Right lung (tissue), 5 donors: ENCODE measurements around the gene FSD2. TPM values are rescaled to one million over a fixed set of nuclear protein-coding genes. Genes with fewer than 3 reads are reported as not detected.
"Not testable (repeated sequence)": the region's sequence is repeated elsewhere in the genome, so short reads cannot be mapped to it uniquely, and the experiment has no call there.

Source experiments
- DNase-seq, 2 donors: peaks; one replicate each; pipeline ENCODE4 v3.0.0-alpha.2; 2013
- polyA plus RNA-seq, 5 donors: library from polyadenylated mRNA; unstranded; fragments of 120-200 nt; gene quantifications; one replicate each; pipeline versions ENCODE4 v1.2.1 to v1.2.3, GENCODE V29; 2013; ENCODE audit warnings: inconsistent platforms in 1 of 5, low replicate concordance in 1 of 5; ENCODE audit not compliant: insufficient read length in 5 of 5, insufficient read depth in 1 of 5

FSD2 gene
- polyA plus RNA-seq, 5 donors = 0.24 to 1.9 (median 0.31) TPM

DNA sequence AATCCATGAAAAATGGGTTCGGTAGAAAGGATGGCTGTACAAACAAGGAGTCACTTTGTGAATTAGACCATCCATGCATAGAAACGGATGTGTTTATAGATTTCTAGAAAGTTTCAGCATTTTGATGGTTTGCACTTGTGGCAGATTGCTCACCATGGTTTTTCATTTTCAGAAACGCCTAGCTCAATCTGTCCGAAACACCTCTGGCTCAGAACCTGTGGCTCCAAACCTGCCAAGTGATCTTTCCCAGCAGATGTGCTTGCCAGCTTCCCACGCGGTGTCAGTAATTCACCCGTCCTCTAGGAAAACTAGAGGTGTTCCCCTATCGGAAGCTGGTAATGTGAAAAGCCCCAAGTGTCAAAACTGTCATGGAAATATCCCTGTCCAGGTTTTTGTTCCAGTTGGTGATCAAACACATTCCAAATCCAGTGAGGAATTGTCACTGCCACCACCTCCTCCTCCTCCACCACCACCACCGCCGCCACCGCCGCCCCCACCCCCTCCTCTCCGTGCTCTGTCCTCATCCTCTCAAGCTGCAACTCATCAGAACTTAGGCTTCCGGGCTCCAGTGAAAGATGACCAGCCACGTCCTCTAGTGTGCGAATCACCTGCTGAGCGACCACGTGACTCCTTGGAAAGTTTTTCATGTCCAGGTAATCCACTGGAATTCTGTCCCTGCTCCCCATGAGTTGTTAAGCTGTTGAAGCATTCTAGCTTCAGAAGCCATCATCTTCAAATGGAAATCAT is 24.7 kb upstream of the FSD2 start:
- no peak for DNase-seq

DNA sequence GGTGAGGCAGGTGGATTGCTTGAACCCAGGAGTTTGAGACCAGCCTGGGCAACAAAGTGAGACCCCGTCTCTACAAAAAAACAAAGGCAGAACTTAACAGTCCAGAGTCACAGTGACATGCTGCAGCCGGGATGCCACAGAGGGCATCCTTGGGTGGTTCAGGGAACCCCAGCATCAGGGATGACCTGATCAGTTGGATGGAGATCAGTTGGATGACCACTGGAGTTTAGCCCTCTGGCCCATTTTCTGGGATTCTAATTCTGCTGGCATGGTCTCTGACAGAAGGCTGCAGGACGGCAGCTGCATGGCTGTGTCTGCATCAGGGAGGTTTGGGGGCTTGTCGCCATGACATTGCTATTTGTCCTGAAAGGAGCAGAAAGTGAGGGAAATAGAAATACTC is 23.4 kb upstream of the FSD2 start:
- DNase-seq = no peak

DNA sequence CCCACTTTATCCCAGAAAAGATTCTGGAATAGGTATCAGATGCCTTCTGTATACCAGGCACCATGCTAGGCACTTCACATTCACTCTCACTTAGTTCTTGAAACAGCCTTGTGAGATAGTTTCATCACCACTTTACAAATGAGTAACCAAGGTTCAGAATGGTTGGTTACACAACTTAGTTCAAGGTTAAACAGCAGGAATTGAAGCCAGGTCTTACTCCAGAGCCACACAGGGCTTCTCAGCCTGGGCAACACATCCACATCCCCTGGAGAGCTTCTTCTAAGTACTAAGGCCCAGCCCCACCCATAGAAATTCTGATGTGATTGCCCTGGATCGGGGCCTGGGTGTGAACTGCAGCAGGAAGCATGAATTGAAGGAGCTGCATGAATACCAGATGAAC is 22.2 kb upstream of the FSD2 start:
- DNase-seq = no peak

DNA sequence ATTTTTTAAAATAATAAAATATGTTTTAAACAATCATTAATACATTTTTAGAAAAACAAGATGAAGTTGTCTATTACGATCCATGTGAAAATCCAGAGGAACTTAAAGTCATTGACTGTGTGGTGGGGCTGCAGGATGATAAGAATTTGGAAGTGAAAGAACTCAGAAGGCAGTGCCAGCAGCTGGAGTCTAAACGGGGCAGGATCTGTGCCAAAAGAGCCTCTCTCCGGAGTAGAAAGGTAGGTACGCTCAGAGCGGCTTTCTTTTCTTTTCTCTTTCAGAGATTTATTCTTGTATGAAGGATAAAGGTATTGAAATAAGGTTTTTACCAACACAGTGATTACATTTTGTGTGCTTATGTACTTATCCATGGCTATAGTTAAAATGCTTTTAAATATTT is 17.2 kb upstream of the FSD2 start:
- no peak for DNase-seq

DNA sequence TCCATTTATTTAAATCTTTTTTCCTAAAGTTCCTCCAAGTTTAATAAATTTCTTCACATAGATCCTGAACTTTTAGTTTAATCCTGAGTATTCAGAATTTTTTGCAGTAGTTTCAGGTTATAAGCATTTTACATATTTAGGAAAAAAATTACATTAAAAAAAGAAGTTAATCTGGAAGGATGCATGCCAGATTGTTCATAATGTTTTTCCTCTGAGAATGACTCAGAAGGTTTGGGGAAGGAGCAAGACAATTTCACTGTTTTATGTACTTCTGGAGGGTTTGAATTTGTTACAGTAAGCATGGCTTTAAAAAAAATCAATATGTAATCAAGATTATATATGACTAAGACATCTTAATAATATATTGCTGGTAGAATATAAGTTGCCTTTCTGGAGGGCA is 16.0 kb upstream of the FSD2 start:
- not testable (repeated sequence) for DNase-seq

DNA sequence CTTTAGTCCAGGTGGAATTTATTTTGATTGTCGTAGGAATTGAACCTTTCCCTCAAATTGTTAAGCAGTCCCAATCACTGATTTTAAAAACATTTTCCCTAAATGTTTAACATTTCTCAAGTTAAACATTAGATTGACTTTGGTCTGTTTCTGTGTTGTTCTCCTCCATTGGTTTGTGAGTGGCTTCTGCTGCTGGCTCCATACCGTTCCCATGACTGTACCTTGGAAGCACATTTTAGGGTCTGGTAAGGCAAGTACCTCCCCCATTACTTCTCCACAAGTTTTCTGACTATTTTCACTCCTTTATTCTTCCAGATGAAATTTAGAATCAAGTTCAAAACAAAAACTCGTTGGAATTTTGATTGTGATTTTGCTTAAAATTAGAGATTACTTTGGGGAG is 15.5 kb upstream of the FSD2 start:
- DNase-seq = not testable (repeated sequence)

DNA sequence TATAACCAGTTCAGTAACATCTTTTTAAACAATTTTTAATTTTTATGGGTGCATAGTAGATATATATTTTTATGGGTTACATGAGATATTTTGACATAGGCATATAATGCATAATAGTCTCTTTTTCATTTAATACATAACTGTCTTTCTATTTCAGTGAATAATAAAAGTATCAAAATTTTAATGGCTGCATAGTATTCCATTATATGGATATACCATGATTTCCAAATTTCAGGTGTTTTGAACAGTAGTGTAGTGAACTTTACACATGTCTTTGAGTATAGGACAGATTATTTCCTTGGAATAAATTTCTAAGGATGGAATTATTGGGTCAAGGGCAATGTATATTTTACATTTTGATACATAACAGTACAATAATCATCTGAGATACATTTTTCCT is 14.3 kb upstream of the FSD2 start:
- no peak for DNase-seq

DNA sequence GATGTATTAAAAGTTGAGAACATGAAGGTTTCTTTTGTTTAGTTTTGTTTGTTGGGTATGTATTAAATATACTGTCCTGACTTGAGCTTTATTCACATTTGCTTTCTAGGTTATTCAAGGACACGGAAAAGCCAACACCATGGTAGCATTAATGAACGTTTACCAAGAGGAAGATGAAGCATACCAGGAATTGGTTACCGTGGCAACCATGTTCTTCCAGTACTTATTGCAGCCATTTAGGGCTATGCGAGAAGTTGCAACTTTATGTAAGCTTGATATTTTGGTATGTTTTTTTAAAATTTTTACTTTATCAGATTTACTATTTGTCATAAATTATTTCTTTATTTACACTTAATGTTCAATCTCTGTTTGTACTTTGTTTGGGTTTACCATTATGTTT is 7.1 kb upstream of the FSD2 start:
- DNase-seq = no peak

DNA sequence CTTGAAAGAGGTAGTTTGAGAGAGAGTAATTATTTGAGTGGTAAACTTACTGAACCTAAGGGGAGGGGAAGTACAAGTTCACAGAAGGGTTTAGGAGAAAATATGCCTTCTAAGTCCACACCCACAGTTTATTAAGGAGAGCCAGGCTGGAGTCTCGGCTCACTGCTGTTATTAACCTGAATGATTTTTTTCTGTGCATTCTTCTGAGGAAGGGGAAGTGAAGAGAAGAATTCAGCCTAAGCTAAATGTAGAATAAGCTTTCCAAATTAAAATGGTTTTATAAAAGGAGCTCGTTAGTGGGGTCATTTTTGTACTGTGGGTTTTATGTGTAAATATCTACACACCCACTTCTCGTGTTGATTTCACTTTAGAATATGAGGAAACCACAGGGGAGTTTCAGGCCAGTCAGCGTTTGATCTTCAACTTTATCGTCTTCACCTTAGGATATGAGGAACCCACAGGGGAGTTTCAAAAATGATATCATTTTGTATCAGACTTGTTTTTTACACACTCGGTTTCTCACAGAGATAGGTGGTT is 5.1 kb upstream of the FSD2 start:
- DNase-seq = no peak

DNA sequence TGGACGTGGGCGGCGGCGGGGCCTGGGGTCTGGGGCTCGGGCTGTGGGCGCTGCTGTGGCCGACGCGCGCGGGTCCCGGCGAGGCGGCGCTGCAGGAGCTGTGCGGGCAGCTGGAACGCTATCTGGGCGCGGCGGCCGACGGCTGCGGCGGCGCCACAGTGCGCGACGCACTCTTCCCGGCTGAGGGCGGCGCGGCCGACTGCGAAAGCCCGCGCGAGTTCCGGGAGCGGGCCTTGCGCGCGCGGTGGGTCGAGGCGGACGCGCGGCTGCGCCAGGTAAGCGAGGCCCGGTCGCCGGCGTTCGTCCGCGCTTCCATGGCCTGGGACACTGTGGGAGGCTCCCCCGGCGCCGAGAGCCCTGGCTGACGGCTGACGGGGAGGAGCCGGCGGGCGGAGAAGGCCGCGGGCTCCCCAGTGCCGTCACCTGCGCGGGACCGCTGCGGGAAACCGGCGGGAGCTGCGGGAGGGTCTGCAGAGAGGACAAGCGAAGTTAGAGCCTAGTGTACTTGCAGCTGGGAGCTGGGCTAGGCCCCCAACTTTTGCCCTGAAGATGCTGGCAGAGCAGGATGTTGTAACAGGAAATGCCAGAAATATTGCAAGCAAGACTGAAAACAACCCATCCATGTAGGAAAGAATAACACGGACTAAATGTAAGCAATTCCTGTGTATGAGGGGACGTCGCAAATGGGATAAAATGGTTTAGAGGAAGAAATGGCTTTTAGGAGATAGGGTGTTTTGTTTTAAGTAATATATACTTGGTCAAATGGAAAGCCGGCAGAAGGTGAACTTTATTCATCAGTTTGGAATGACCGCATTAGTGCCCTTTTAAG is 4.4 kb upstream of the FSD2 start:
- DNase-seq = peak; percentile 38 to 44

DNA sequence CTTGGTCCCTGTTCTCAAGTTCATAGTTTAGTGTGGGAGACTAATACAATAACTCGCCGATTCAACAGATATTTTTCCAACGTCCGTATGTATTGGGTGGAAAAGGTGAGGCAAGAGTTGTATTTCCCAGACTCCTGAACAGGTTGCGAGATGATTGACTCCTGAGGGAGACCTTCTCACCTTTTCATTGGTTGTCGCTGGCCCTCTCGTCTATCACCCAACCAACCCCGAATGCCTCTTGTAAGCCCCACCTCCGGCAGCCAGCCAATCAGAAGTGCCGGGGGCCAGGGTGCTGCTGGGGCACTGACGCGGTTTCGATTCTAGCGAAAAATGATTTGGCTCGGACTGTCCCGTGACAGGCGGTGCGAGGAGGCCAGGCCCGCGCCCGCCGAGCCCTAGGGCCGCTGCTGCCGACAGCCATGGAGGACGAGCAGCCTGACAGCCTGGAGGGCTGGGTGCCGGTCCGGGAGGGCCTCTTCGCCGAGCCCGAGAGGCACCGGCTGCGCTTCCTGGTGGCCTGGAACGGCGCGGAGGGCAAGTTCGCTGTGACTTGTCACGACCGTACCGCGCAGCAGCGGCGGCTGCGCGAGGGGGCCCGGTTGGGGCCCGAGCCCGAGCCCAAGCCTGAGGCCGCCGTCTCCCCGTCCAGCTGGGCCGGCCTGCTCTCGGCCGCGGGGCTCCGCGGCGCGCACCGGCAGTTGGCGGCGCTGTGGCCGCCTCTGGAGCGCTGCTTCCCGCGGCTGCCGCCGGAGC is 3.6 kb upstream of the FSD2 start, which contains the start of gene WHAMM:
TSS of gene WHAMM (plus strand) at position 321 of the 753 bp plus-strand sequence. CDS start at position 420, 99 bp downstream.
- peak; percentile 96 to 98 for DNase-seq

DNA sequence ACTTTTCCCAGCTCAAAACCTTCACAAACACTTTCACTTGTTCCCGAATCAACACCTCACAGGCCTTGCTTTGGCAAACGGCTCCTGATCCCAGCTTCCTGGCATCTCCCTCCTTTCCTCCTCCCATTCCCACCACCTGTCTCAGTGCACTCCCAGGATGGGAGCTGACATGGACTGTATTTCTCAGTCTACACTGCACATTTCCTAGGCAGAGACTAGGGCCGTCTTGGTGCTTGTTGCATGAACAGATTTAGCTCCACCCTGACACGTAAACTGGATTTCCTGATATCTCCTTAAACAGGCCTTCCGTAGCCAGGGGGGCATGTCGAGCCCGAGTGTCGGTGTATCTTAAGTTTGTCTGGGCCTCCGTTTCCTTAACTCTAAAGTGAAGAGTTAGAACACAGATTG is 2.8 kb upstream of the FSD2 start:
- DNase-seq = no peak

DNA sequence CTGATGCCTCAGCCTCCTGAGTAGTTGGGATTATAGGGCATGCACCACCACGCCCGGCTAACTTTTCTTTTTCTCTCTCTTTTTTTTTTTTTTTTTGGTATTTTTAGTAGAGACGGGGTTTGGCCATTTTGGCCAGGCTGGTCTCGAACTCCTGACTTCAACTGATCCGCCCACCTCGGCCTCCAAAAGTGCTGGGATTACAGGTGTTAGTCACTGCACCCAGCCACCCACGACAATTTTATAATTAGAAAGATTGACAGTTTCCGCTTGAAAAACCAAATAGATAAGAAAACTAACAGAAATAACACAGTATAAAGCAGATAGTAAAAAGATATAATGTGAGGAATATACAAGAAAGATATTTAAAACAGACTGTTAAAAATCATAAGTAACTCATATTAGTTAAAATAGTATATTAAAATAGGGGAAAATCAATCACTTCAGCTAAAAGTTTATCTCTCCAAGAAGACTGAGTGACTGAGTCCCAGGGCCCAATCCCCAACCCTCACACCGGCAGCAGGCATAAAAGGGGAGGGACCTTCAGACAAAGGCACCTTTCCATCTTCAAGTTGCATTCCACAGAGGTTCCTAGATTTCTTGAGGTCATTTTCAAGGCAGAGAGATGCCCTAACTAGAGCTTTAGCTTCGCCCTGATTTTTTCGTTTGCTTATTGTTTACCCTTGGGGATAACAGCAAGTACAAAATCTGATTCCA is 2.2 kb upstream of the FSD2 start:
- no peak for DNase-seq

DNA sequence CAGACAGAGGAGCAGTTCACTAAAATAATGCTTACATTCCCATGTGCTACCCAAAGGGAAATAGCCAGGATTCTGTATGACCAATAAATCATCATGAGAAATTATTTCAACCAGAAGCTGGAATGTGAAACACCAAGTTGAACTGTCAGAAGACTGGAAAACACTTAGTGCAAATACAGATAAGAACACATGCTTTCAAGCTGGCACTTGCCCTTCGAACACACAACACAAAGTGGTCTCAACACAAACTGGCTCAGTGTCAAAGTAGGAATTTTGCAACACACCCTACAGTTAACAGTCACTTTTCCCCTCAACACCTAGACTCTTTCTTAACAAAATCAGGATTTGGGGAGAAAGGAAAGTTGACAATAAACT is 1.3 kb downstream of the FSD2 start:
- no peak for DNase-seq

DNA sequence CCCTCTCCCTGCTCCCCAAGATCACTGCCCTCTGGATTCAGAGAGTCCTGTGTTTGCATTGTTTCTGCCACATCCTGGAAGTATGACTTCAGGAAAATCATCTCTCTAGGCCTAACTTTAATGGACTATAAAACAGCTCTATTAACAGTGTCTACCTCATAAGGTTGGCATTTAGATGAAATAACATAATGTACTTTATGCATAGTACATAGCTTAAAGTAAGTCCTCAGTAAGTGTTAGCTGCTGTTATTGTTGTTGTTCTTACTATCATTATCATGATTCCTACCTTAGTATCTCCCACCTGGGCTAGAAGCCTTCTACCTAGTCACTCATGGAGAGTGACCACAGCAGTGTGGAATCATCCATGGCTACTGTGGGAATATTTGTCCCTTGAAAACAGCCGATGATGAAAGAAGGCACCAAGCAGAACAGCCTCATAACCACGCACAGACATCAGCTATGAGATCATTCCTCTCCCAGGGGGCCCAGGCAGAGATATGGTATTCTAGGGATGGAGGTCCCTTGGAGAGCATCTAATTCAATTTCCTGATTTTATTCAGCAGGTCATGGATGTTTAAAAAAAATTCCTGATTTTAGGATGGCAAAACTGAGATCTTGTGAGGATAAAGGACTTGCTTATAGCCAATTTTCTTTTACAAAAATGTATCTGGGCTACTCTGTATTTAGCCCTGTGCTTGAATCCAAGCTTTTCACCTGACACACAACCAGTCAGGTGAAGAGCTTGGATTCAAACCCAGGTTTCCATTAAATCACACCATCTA is 1.9 kb downstream of the FSD2 start:
- DNase-seq = no peak

DNA sequence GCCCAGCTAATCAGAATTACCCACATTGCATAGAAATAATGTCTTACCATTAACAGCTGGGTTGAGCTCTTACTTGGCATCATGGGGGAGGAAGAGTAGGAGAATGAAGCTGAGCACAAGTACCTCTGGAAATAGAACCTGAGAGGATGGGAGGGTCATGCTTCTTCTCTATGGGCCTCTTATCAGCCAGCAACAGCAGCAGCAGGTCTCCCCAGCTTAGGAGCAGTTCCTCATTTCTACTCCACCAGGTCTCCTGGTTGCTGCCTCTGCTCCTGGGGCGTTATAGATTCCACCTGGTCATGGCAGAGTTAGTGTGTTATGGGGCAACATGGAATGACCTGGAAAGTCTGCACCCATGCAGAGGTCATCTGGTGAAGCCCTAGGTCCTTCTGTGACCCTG is 3.4 kb downstream of the FSD2 start:
- no peak for DNase-seq

DNA sequence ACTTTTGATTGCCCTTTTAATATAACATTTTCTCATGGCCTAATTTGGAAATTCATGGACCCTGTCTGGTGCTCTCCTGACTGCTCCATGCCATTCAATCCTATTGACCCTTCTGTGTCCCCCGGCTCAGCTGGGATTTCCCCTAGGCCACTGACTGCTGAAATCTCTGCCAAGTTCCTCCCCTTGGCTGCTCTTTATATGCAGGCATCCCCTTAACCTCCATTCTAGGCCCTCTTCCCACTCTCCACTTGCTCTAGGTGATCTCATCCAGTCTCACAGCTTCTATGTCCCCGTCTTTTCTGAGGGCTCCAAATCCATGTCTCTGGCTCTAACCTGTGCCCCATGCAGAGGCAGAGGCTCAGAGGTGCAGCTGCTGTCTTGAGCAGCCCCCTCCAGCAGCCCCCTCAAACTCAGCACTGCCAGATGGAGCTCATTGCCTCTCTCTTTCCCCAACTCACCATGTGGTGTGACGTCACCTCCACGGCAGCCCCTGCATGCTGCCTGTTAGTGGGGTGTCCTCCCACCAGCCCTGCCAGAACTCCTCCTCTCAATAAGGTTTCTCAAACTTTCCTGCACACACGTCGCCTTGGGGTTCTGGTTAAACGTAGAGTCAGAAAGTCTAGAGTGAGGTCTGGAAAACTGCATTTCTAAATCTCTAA is 6.6 kb downstream of the FSD2 start:
- DNase-seq = no peak

DNA sequence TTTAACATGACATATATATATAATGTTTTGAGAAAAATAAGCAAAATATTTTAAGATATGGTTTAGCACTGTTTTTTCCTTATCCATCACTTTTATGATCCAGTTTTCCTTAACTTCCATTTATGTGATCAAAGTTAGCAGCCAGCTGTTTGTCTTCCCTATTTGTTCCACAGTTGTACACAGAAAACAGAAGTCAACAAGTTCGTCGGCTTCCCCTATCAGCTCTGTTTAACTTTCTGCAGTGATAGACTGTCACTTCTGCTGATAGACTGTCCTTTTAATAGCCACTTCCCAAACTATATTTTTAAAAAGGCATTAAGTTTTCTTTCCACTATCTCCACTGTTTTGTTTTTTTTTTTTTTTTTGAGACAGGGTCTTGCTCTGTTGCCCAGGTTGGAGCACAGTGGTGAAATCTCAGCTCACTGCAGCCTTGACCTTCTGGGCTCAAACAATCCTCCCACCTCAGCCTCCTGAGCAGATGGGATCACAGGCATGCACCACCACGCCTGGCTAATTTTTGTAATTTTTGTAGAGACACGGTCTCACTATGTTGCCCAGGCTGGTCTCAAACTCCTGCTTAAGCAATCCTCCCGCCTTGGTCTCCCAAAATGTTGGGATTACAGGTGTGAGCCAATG is 7.2 kb downstream of the FSD2 start:
- DNase-seq = no peak

DNA sequence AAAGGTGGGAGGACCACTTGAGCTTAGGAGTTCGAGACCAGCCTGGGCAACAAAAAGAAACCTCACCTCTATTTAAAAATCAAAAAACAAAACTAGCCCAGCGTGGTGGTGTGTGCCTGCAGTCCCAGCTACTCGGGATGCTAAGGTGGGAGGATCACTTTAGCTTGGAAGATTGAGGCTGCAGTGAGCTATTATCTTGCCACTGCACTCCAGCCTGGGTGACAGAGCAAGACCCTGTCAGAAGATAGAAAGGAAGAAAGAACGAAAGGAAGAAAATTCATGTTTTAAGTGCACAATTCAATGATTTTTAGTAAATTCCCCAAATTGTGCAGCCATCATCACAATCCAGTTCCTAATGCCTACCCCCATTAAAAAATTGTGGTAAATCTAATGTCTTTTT is 7.8 kb downstream of the FSD2 start:
- DNase-seq = no peak

DNA sequence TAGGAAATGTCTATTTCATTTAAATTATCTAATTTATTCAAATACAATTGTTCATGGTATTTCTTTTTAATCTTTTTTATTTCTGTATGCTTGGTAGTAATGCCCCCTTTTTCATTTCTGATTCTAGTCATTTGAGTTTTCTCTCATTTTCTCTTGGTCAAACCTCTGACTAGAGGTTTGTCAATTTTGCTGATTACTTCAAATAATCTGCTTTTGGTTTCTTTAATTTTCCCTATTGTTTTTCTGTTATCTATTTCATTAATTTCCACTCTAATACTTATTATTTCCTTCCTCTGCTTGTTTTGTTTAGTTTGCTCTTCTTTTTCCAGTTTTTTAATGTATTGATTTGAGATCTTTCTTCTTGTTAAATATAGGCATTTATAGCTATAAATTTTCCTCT is 12.1 kb downstream of the FSD2 start:
- no peak for DNase-seq
